G401 (cell line): ENCODE measurements around the gene SKOR1. TPM values are rescaled to one million over a fixed set of nuclear protein-coding genes. Genes with fewer than 3 reads are reported as not detected.

ENCODE experiments used
- DNase-seq: peaks from one replicate; pipeline ENCODE4 v3.0.0-alpha.2; 2015; ENCODE audit warnings: low spot score
- in situ Hi-C: cut with HindIII; loops from 2 replicates; pipeline ENCODE4 v1.10.0; 2016; ENCODE audit warnings: low sequenced_read_pairs, mixed read lengths
- total RNA-seq: library from RNA; depleted of rRNA; stranded (reverse); fragments of >200 nt; shearing (Covaris generic); gene quantifications from 2 replicates; pipeline ENCODE4 v1.2.3, GENCODE V29; 2014

The SKOR1 gene
- total RNA-seq, 1 experiment from 2014 or later, result 7.1 TPM

- in situ Hi-C loops, result no loop called here
Observed at GRCh38 chr15:67794832-67795574, 30.3 kb upstream of the SKOR1 start.

GRCh38 chr15:67796196-67797127, 28.8 kb upstream of the SKOR1 start:
- in situ Hi-C loops, result no loop called here
- DNase-seq, result no peak

More at GRCh38 chr15:67794832-67795574, 30.3 kb upstream of the SKOR1 start:
- no peak for DNase-seq

DNA sequence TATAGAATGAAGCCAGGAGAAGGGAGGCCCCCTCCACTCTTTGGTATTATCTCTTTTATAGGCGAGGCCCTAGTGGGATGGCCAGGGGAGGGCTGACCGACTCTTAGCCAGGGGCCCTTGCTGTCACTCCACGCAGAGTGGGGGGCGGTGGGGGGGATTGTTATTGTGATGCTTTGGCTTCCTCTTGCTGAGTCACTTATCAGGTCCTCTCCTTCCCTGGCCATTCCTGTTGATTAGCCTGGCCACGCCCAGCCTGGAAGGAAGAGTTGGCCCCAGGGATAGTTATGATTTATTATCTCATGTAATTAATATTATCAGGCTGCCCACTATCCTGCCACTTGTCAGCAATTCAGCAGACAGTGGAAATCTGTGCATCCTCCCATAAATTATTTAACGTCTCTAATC, 25.5 kb upstream of the SKOR1 start:
- in situ Hi-C loops, result no loop called here
- no peak for DNase-seq

GRCh38 chr15:67801142-67801541, 24.2 kb upstream of the SKOR1 start:
- in situ Hi-C loops, result no loop called here
- no peak for DNase-seq

- in situ Hi-C loops, result no loop called here
Observed at GRCh38 chr15:67801926-67802914, 23.1 kb upstream of the SKOR1 start.

DNA sequence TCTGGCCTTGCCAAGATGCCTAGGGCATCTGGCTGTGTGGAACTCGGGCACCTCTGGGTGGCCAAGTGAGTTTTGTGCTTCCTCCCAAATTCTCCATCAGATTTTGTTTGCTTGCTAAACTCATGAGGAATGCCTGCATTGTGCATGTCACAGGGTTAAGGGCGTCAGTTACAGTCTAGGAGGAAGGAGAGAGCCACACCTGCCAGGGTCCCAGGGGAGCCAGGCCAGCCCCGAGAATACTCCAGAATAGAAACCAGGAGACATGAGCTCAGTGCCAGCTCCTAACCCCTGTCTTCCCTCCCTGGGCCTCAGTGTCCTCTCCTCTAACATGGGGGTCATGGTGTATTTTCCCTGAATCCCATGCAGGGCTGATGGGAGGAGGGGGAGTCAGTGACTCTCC, 22.0 kb upstream of the SKOR1 start:
- in situ Hi-C loops, result no loop called here
- no peak for DNase-seq

More at GRCh38 chr15:67801926-67802914, 23.1 kb upstream of the SKOR1 start:
- DNase-seq, result no peak

- no peak for DNase-seq
- in situ Hi-C loops, result no loop called here
Observed at GRCh38 chr15:67803996-67804843, 21.1 kb upstream of the SKOR1 start.

- DNase-seq, result no peak
- in situ Hi-C loops, result no loop called here
Observed at GRCh38 chr15:67805008-67805665, 20.2 kb upstream of the SKOR1 start.

- in situ Hi-C loops, result no loop called here
- DNase-seq, result no peak
Observed at GRCh38 chr15:67805666-67806516, 19.4 kb upstream of the SKOR1 start.

DNA sequence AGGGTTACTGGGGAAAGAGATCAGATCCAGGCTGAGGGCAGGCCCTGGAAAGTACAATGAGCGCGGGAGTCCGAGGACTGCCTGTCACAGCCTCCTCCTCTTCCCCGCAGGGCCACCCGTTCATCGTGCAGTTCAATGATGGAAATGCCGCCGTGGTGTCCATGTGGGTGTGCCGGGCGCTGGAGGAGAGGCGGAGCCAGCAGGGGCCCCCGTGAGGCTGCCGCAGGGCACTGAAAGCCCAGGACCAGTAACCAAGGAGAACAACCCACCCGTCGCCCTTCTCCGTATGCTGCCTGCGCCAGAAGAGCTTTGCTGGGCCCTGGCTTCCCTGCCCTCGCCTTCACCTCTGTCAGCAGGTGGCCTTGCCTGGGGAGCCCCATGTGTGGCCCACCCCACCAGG, 18.8 kb upstream of the SKOR1 start:
- DNase-seq, result no peak

DNA sequence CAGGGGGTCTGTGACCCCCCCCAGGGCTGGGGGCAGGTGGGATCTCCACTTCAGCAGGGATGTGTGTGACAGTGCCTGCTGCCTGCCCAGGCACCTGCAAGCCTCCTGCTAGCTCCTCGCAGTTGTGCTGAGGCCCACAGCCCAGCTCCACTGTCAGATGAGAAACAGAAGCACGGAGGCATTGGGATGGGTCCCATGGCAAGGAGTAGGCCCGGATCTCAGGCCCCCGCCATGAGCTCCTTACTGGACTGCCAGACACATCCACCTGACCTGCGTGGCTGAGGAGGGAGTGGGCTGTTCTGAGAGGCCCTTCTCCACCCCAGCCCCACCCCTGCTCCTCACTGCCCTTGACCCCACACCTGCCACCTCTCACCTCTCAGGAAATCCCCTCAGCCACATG, 18.2 kb upstream of the SKOR1 start:
- in situ Hi-C loops, result no loop called here
- DNase-seq, result no peak

More for the DNA sequence above, 18.8 kb upstream of the SKOR1 start:
- in situ Hi-C loops, result no loop called here

GRCh38 chr15:67807836-67808235, 17.5 kb upstream of the SKOR1 start:
- no peak for DNase-seq
- in situ Hi-C loops, result no loop called here

DNA sequence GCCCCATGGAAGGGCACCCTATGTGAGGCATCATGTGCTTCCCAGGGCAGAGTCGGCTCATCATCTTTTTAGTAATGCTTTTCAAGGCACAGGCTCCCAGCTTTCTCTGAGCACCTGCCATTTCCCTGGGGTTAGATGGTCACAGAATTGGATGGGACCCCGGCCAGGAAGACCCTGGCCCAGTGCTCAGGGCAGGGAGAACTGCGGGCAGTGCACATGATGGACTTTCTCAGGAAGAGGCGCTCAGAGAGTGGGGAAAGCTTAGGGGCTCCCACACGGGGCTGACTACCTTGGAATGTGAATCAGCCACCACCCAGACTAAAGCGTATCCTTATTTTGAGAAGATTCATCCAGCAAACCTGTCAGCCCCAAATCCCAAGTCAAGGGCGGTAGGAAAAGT, 16.5 kb upstream of the SKOR1 start:
- no peak for DNase-seq

DNA sequence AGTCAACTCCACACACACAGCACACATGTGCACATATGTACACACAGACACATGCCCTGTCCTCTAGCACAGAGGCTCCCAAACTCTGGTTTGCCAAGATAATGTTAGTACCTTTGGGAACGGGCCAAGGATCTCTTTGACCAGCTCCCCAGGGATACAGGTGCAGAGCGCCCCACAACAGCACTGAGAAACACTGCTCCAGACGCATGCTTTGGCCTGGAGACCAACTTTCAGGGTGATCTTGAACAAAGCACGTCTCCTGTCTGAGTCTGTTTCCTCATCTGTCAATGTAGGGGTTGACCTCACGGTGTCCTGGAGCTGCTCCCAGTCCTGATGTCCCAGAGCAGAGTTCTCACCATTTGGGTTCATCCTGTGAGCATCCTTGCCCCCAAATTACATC, 15.9 kb upstream of the SKOR1 start:
- in situ Hi-C loops, result no loop called here

More for the DNA sequence above, 16.5 kb upstream of the SKOR1 start:
- in situ Hi-C loops, result no loop called here

GRCh38 chr15:67809866-67810265, 15.4 kb upstream of the SKOR1 start:
- in situ Hi-C loops, result no loop called here
- DNase-seq, result no peak

More for the DNA sequence above, 15.9 kb upstream of the SKOR1 start:
- DNase-seq, result no peak

- in situ Hi-C loops, result no loop called here
Observed at GRCh38 chr15:67812241-67812644, 13.1 kb upstream of the SKOR1 start.

DNA sequence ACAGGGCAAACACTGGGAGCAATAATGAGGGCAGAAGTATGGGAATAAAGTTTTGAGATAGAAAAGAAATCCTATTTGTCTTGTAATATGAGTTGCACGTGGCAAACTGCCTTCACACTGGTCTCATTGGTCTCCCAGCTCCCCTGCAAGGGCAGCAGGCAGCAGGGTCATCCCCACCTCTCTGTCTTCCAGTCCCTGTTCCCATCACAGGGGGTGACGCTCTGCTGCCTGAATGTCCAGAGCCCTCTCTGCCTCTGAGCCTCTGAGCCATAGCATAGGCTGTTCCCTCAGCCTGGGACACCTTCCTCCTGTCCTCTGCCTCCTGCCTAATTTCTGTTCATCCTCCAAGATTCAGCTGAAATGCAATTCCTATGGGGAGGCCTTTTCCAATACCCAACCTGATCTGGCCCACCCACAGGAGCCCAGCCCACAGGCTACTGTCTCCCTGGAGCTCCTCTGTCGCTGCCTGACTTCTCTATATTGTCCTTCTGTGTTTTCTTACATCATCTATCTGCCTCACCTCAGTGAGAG, 12.1 kb upstream of the SKOR1 start:
- in situ Hi-C loops, result no loop called here
- DNase-seq, result no peak

More at GRCh38 chr15:67812241-67812644, 13.1 kb upstream of the SKOR1 start:
- DNase-seq, result no peak
